ENCODE data around the gene PITPNC1. TPM values are rescaled to one million over a fixed set of nuclear protein-coding genes. Genes with fewer than 3 reads are reported as not detected.

Gene PITPNC1
- total and polyA plus RNA-seq, 2 donors (not counting 3 experiments of a cell fraction or from before 2014, with no cell fraction given) = 2.4 to 9.6 TPM

GRCh38 chr17:67347826-67348225, 29.3 kb upstream of the PITPNC1 start:
- no peak for TF ChIP-seq MAX (IDR thresholded peaks at IDR 0.05; ENCODE audit: insufficient read depth, insufficient read length)
- TF ChIP-seq JUN (IDR thresholded peaks at IDR 0.05; ENCODE audit: borderline replicate concordance, insufficient read depth, insufficient read length, low read depth) = no peak
- no peak for TF ChIP-seq GATA2 (IDR thresholded peaks at IDR 0.05; ENCODE audit: insufficient read depth, insufficient read length, low read depth, low read length)
- TF ChIP-seq, protein P1, sequence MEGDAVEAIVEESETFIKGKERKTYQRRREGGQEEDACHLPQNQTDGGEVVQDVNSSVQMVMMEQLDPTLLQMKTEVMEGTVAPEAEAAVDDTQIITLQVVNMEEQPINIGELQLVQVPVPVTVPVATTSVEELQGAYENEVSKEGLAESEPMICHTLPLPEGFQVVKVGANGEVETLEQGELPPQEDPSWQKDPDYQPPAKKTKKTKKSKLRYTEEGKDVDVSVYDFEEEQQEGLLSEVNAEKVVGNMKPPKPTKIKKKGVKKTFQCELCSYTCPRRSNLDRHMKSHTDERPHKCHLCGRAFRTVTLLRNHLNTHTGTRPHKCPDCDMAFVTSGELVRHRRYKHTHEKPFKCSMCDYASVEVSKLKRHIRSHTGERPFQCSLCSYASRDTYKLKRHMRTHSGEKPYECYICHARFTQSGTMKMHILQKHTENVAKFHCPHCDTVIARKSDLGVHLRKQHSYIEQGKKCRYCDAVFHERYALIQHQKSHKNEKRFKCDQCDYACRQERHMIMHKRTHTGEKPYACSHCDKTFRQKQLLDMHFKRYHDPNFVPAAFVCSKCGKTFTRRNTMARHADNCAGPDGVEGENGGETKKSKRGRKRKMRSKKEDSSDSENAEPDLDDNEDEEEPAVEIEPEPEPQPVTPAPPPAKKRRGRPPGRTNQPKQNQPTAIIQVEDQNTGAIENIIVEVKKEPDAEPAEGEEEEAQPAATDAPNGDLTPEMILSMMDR (IDR thresholded peaks at IDR 0.05; ENCODE audit: extremely low read depth in 1 of 2, insufficient read depth in 1 of 2, low read depth in 1 of 2, low read length in 2 of 2) = no peak
- TF ChIP-seq MYC (IDR thresholded peaks at IDR 0.05; ENCODE audit: low read depth, low read length) = no peak
- no peak for TF ChIP-seq POLR2AphosphoS5 (IDR thresholded peaks at IDR 0.05; ENCODE audit: insufficient read depth, low read depth, low read length)
- no peak for TF ChIP-seq FOS (IDR thresholded peaks at IDR 0.05; ENCODE audit: borderline replicate concordance, insufficient read depth, low read length)
- no peak for TF ChIP-seq EZH2 (IDR thresholded peaks at IDR 0.05; ENCODE audit: borderline replicate concordance, low read depth, low read length, severe bottlenecking)
- no peak for TF ChIP-seq POLR2A (IDR thresholded peaks at IDR 0.05; ENCODE audit: low read depth, low read length)
- Histone ChIP-seq H3K27ac (ENCODE audit: insufficient read depth, low read depth, low read length) (no peak overlapping the region), H2AFZ (ENCODE audit: low read depth, low read length) (no peak overlapping the region), H3K79me2 (ENCODE audit: control insufficient read depth, insufficient read depth, low read length) (peaks cover 19% of the 10 kb centered on the region), H3K9me3 (replicated peaks; ENCODE audit: control insufficient read depth, insufficient read depth, low read length) (no peaks in the 10 kb centered on the region), H3K4me1 (ENCODE audit: control insufficient read depth, extremely low read depth, insufficient read depth, low read length) (peaks cover under 1% of the 10 kb centered on the region), H3K4me3 (replicated peaks in 1 of 3; ENCODE audit: insufficient read depth in 1 of 3, low read depth in 1 of 3, low read length in 3 of 3) (no peak overlapping the region), H3K9ac (replicated peaks; ENCODE audit: extremely low read depth, insufficient read depth, low read length) (no peak overlapping the region), H3K9me1 (replicated peaks; ENCODE audit: control insufficient read depth, extremely low read depth, insufficient read depth, low read length) (no peaks in the 10 kb centered on the region), H3K27me3 (ENCODE audit: control insufficient read depth in 2 of 2, insufficient read depth in 2 of 2, low read length in 2 of 2) (no peaks in the 10 kb centered on the region), H4K20me1 (replicated peaks; ENCODE audit: control insufficient read depth, extremely low read depth, insufficient read depth, low read length) (peaks cover 2% of the 10 kb centered on the region), H3K36me3 (ENCODE audit: control insufficient read depth in 2 of 2, extremely low read depth in 1 of 2, insufficient read depth in 2 of 2, low read length in 2 of 2) (peaks cover 7 to 24% of the 10 kb centered on the region in 2 experiments), H3K4me2 (ENCODE audit: insufficient read depth, low read length) (no peak overlapping the region)
- dilution Hi-C loops (cut with MboI; ENCODE audit: extremely low pct_ligation_motif_present, low sequenced_read_pairs) = no loop called here
- intact Hi-C loops (cut with micrococcal nuclease) = no loop called here
- CTCF ChIA-PET = no interaction called here
- DNase-seq (ENCODE audit: low read depth, low spot score) (no peak), FAIRE-seq (no peak)
- POLR2A ChIA-PET = no interaction called here
- no TSS peak for BruUV-seq (replicated peaks)

Measured in endothelial cell of umbilical vein (primary cell).